LNCaP clone FGC (cell line): ENCODE results near the gene C2orf92.

Experiments
- DNase-seq: peaks from one replicate; pipeline ENCODE4 v3.0.0-alpha.2; 2011; ENCODE audit warnings: low read depth
- H3K4me3 ChIP-seq: 2 replicates; pipeline ENCODE4 v1.5.1; 2011; ENCODE audit warnings: mild to moderate bottlenecking, low read depth, low read length, control low read depth
- CTCF ChIP-seq: IDR thresholded peaks from 2 replicates; pipeline ENCODE4 v1.5.1; 2012; ENCODE audit warnings: mild to moderate bottlenecking; ENCODE audit not compliant: control insufficient read depth, insufficient read depth; ENCODE audit errors: extremely low read depth

The C2orf92 gene

GRCh38 chr2:97646977-97647376 is 22.5 kb upstream of the C2orf92 start:
- no peak for DNase-seq
- peak overlapping the region; percentile 90 for H3K4me3 ChIP-seq
- TF ChIP-seq CTCF, result no peak

- no peak for TF ChIP-seq CTCF
- DNase-seq, result no peak
- H3K4me3 ChIP-seq, result no peak overlapping the region
These were observed 18.4 kb upstream of the C2orf92 start for GRCh38 chr2:97651114-97651513.

GRCh38 chr2:97653473-97653872 is 16.0 kb upstream of the C2orf92 start:
- no peak for DNase-seq
- H3K4me3 ChIP-seq, result no peak overlapping the region
- no peak for TF ChIP-seq CTCF

GRCh38 chr2:97653874-97654273 is 15.6 kb upstream of the C2orf92 start:
- no peak for DNase-seq
- TF ChIP-seq CTCF, result no peak
- no peak overlapping the region for H3K4me3 ChIP-seq

- no peak overlapping the region for H3K4me3 ChIP-seq
- DNase-seq, result no peak
- no peak for TF ChIP-seq CTCF
These were observed 15.2 kb upstream of the C2orf92 start for GRCh38 chr2:97654309-97654708.

- no peak for TF ChIP-seq CTCF
- no peak overlapping the region for H3K4me3 ChIP-seq
- DNase-seq, result no peak
These were observed 14.7 kb upstream of the C2orf92 start for GRCh38 chr2:97654791-97655190.

- H3K4me3 ChIP-seq, result no peak overlapping the region
- no peak for DNase-seq
- no peak for TF ChIP-seq CTCF
These were observed 13.3 kb upstream of the C2orf92 start for GRCh38 chr2:97656129-97656755.
